Ovary (tissue), 9 donors: ENCODE measurements around the gene EYS. TPM values are rescaled to one million over a fixed set of nuclear protein-coding genes. Genes with fewer than 3 reads are reported as not detected.
"Not testable (repeated sequence)": the region's sequence is repeated elsewhere in the genome, so short reads cannot be mapped to it uniquely, and the experiment has no call there.

ENCODE experiments used
- DNase-seq, 5 donors: peaks; one replicate each; pipeline ENCODE4 v3.0.0-alpha.2; 2019 to 2020
- H3K27ac ChIP-seq, 2 donors: fragments of 200-600 bp; one replicate each; pipeline versions ENCODE4 v1.5.1 to v1.8.0; 2019 to 2022
- H3K27me3 ChIP-seq: fragments of 200-600 bp; one replicate; pipeline ENCODE4 v1.8.0; 2022
- H3K36me3 ChIP-seq: fragments of 200-600 bp; sonication (generic); one replicate; pipeline ENCODE4 v1.5.1; 2019
- H3K4me1 ChIP-seq: one replicate; pipeline ENCODE4 v1.8.1; 2013; ENCODE audit warnings: mild to moderate bottlenecking, moderate library complexity; ENCODE audit not compliant: insufficient read depth
- H3K4me3 ChIP-seq: fragments of 200-600 bp; sonication (generic); one replicate; pipeline ENCODE4 v1.5.1; 2017
- H3K9me3 ChIP-seq, 2 donors: fragments of 200-600 bp in 1 of 2; sonication (generic) in 1 of 2; one replicate each; pipeline versions ENCODE4 v1.5.1 to v1.8.1; 2013 to 2019; ENCODE audit warnings: mild to moderate bottlenecking in 1 of 2, moderate library complexity in 1 of 2
- EP300 ChIP-seq: sonication (generic); formaldehyde crosslinking; IDR thresholded peaks from one replicate; pipeline ENCODE4 v1.6.1; 2017; ENCODE audit warnings: antibody characterized with exemption
- POLR2A ChIP-seq: fragments of 450-650 bp; IDR thresholded peaks from one replicate; pipeline ENCODE4 v1.6.1; 2017; ENCODE audit warnings: antibody characterized with exemption, mild to moderate bottlenecking, moderate library complexity
- WGBS, 3 donors: extraction: QIAGEN DNeasy Blood & Tissue Kit in 1 of 3; methylation state at CpG; one replicate each; pipeline versions ENCODE4 v1.1.5 to v1.1.7; 2013 to 2017; 5-methylcytosine and 5-hydroxymethylcytosine counted together
- intact Hi-C, 4 donors: fragments of 100-400 bp; cut with DNase I; formaldehyde crosslinking; loops; one replicate each; pipeline versions ENCODE4 v1.11.0 to v1.15.1; 2022 to 2023
- polyA plus RNA-seq, 2 donors: library from polyadenylated mRNA; stranded (reverse); fragments of 200-250 nt in 1 of 2; fragments of 350-450 nt in 1 of 2; fragmentation: Illumina TruSeq in 1 of 2; extraction: RNeasy Lipid Tissue Mini Kit (QIAGEN cat#74804) in 1 of 2; gene quantifications; one replicate each; pipeline ENCODE4 v1.2.3, GENCODE V29; 2013 to 2014
- total RNA-seq, 7 donors: library from RNA; depleted of rRNA in 2 of 7; stranded (reverse); fragments of >200 nt in 2 of 7; fragmentation: NEBNext Ultra II Directional in 3 of 7; extraction: Animal tissue kit (Norgen Biotek cat#: 25700) in 3 of 7; gene quantifications; one replicate each; pipeline versions ENCODE4 v1.1.0 to v1.2.4, GENCODE V29; 2016 to 2023
- TF ChIP-seq, protein P1 (sequence below), 3 donors: fragments of 450-650 bp in 2 of 3; fragments of 200-600 bp in 1 of 3; IDR thresholded peaks; one replicate each; pipeline versions ENCODE4 v1.5.1 to v1.8.0; 2016 to 2022; ENCODE audit warnings: antibody characterized with exemption in 3 of 3, mild to moderate bottlenecking in 1 of 3
- donor health status: DM: no; HTN: no; CAD: no; lungs with moderate emphysema.
- donor health status: DM: no; HTN: no; CAD: no.
- donor health status: Bipolar disorder and iron deficiency.
- donor health status: DM: yes; HTN: yes; CAD: no.
- donor health status: DM: no; HTN: no; CAD: no.
- donor health status: DM: yes; HTN: yes; CAD: no.

The EYS gene
- total and polyA plus RNA-seq, 9 donors = under 0.01 to 0.03 (median 0.01) TPM; not detected in 6

DNA sequence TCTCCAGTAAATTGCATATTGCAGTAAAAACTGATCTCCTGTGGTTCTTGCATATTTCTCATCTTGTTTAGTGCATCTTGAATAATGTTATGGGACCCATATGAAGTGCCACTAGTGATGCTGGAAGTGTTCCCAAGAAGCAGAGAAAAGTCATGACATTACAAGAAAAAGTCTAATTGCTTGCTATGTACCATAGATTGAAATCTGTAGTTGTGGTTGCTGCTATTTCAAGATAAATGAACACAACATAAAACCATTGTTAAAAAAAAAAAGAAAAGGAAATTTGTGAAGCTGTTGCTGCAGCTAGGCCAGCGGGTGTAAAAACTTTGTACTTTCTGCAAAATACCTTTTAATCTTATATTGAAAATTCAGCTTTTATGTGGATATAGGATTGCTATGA lies 1767.0 kb downstream of the EYS start:
- no peak for TF ChIP-seq POLR2A
- TF ChIP-seq, protein P1, sequence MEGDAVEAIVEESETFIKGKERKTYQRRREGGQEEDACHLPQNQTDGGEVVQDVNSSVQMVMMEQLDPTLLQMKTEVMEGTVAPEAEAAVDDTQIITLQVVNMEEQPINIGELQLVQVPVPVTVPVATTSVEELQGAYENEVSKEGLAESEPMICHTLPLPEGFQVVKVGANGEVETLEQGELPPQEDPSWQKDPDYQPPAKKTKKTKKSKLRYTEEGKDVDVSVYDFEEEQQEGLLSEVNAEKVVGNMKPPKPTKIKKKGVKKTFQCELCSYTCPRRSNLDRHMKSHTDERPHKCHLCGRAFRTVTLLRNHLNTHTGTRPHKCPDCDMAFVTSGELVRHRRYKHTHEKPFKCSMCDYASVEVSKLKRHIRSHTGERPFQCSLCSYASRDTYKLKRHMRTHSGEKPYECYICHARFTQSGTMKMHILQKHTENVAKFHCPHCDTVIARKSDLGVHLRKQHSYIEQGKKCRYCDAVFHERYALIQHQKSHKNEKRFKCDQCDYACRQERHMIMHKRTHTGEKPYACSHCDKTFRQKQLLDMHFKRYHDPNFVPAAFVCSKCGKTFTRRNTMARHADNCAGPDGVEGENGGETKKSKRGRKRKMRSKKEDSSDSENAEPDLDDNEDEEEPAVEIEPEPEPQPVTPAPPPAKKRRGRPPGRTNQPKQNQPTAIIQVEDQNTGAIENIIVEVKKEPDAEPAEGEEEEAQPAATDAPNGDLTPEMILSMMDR (IDR thresholded peaks at IDR 0.05) = no peak
- TF ChIP-seq EP300 = no peak
- Histone ChIP-seq H3K4me3 (no peak overlapping the region), H3K4me1 (no peaks in the 10 kb centered on the region), H3K27ac (no peak overlapping the region), H3K9me3 (no peaks in the 10 kb centered on the region), H3K36me3 (no peaks in the 10 kb centered on the region), H3K27me3 (no peaks in the 10 kb centered on the region)
- DNase-seq = no peak
- intact Hi-C loops = no loop called here
- WGBS, 3 donors = 89 to 98% (median 96%) methylated on average over 1 of the region's 1 CpG

DNA sequence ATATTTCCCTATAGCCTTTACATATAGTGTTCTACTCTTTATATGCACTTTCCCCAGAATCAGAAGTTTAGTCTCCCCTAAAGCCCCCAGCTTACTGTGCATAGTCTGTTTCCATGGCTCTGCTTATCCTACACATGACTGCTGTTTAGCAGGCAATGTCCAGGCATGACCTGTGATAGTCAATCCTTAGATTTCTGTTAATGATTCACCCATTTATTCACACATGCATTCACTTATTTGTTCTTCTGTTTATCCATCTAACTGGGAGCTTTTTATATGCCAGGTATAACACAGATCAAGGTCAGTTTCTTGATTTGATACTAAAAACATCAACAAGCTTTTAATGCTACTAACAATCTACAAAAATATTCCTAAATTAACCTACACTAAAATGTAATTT lies 1770.6 kb downstream of the EYS start:
- intact Hi-C loops = no loop called here
- Histone ChIP-seq H3K4me3 (no peak overlapping the region), H3K27ac (no peak overlapping the region), H3K9me3 (no peaks in the 10 kb centered on the region), H3K36me3 (no peaks in the 10 kb centered on the region), H3K27me3 (no peaks in the 10 kb centered on the region), H3K4me1 (no peaks in the 10 kb centered on the region)
- no peak for TF ChIP-seq POLR2A
- TF ChIP-seq, protein P1 (IDR thresholded peaks at IDR 0.05) = no peak
- TF ChIP-seq EP300 = no peak
- no peak for DNase-seq

DNA sequence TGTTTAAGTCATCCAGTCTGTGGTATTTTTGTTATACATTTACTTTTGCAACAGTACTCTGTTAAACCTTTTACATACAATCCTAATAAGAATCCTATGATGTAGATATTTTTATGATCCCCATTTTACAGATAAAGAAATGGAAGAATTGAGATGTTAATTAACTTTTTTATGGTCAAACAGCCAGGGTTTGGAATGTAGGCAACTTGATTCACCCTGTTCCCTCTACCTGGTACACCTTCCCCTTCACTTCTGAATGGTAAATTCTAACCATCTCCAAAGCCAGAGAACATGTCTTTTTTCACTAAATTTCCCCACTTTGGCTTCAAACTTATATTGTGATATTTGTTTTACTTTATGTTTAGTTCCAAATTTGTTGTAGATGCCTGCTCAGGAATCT lies 1771.3 kb downstream of the EYS start:
- Histone ChIP-seq H3K27me3 (no peaks in the 10 kb centered on the region), H3K36me3 (no peaks in the 10 kb centered on the region), H3K4me3 (no peak overlapping the region), H3K27ac (no peak overlapping the region), H3K9me3 (no peaks in the 10 kb centered on the region), H3K4me1 (no peaks in the 10 kb centered on the region)
- TF ChIP-seq EP300 (no peak), POLR2A (no peak)
- TF ChIP-seq, protein P1 (IDR thresholded peaks at IDR 0.05) = no peak
- no peak for DNase-seq
- intact Hi-C loops = no loop called here

DNA sequence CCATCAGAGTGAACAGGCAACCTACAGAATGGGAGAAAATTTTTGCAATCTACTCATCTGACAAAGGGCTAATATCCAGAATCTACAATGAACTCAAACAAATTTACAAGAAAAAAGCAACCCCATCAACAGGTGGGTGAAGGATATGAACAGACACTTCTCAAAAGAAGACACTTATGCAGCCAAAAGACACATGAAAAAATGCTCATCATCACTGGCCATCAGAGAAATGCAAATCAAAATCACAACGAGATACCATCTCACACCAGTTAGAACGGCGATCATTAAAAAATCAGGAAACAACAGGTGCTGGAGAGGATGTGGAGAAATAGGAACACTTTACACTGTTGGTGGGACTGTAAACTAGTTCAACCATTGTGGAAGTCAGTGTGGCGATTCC lies 1773.1 kb downstream of the EYS start:
- intact Hi-C loops, H3K4me3 ChIP-seq, H3K4me1 ChIP-seq, H3K27me3 ChIP-seq, H3K36me3 ChIP-seq, H3K9me3 ChIP-seq, H3K27ac ChIP-seq, DNase-seq: not testable (repeated sequence)
- WGBS, 3 donors = 93 to 99% (median 94%) methylated on average over 3 to 4 of the region's 4 CpGs

DNA sequence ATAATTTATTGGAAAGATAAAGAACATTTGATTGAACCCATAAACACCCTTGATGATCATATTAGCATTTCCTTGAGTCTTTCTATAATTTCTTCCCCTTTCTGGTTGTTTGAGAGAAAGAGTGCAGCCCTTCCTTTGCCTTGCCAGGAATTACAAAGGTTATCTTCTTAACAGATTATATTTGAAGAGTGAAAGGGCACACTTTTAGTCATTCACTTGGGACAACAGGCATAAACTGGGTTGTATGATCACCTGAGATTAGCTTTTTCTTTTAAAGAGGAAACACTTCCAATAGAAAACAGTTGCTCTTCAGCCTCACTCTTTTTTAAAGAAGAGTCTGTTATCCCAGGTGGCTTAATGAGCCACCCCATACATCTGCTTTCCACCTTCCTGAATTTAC lies 1776.2 kb downstream of the EYS start:
- intact Hi-C loops = no loop called here
- no peaks in the 10 kb centered on the region for H3K27me3 ChIP-seq
- no peak for DNase-seq
- no peak overlapping the region for H3K27ac ChIP-seq
- H3K36me3 ChIP-seq = no peaks in the 10 kb centered on the region
- no peak overlapping the region for H3K4me3 ChIP-seq
- no peaks in the 10 kb centered on the region for H3K9me3 ChIP-seq
- TF ChIP-seq, protein P1 (IDR thresholded peaks at IDR 0.05) = no peak
- no peak for TF ChIP-seq POLR2A
- TF ChIP-seq EP300 = no peak
- no peaks in the 10 kb centered on the region for H3K4me1 ChIP-seq
